Small intestine (tissue), 7 donors: ENCODE measurements around the gene APC. TPM values are rescaled to one million over a fixed set of nuclear protein-coding genes. Genes with fewer than 3 reads are reported as not detected.

ENCODE experiments used
- DNase-seq, 2 donors: peaks; one replicate each; pipeline versions ENCODE4 v3.0.0 to v3.0.0-alpha.2; 2013
- FAIRE-seq: peaks from 2 replicates; lab custom pipeline; 2012; peaks lifted over from hg19 to GRCh38; lab: Jason Lieb, UNC
- H3K27ac ChIP-seq, 3 donors: one replicate each; pipeline ENCODE4 v1.5.1; 2013; ENCODE audit warnings: low read length in 2 of 3, mild to moderate bottlenecking in 2 of 3, control low read depth in 1 of 3, inconsistent platforms in 1 of 3, low read depth in 1 of 3, moderate library complexity in 1 of 3
- H3K27me3 ChIP-seq, 3 donors: one replicate each; pipeline ENCODE4 v1.6.1; 2013; ENCODE audit warnings: low read length in 3 of 3, inconsistent platforms in 1 of 3; ENCODE audit not compliant: control insufficient read depth in 3 of 3, insufficient read depth in 3 of 3
- H3K36me3 ChIP-seq, 3 donors: one replicate each; pipeline ENCODE4 v1.6.1; 2013; ENCODE audit warnings: low read length in 3 of 3, inconsistent platforms in 1 of 3, low read depth in 1 of 3, mild to moderate bottlenecking in 1 of 3, moderate library complexity in 1 of 3; ENCODE audit not compliant: control insufficient read depth in 3 of 3, insufficient read depth in 2 of 3
- H3K4me1 ChIP-seq, 3 donors: one replicate each; pipeline ENCODE4 v1.6.1; 2013; ENCODE audit warnings: low read length in 2 of 3, inconsistent platforms in 1 of 3, low read depth in 1 of 3, mild to moderate bottlenecking in 1 of 3, moderate library complexity in 1 of 3; ENCODE audit not compliant: control insufficient read depth in 3 of 3, insufficient read depth in 2 of 3
- H3K4me3 ChIP-seq, 3 donors: one replicate each; pipeline ENCODE4 v1.5.1; 2013; ENCODE audit warnings: low read length in 3 of 3, control low read depth in 1 of 3, inconsistent platforms in 1 of 3, low read depth in 1 of 3, mild to moderate bottlenecking in 1 of 3, moderate library complexity in 1 of 3
- H3K9me3 ChIP-seq, 2 donors: one replicate each; pipeline ENCODE4 v1.6.1; 2013; ENCODE audit warnings: low read depth in 1 of 2, low read length in 1 of 2; ENCODE audit not compliant: control insufficient read depth in 2 of 2, insufficient read depth in 1 of 2
- WGBS, 3 donors: extraction: QIAGEN DNeasy Blood & Tissue Kit; methylation state at CpG; one replicate each; pipeline ENCODE4 v1.1.7; 2013; 5-methylcytosine and 5-hydroxymethylcytosine counted together
- polyA plus RNA-seq, 4 donors: library from polyadenylated mRNA; stranded (reverse) in 3 of 4; unstranded in 1 of 4; fragments of 200-250 nt in 3 of 4; fragments of 120-200 nt in 1 of 4; gene quantifications; one replicate each; pipeline versions ENCODE4 v1.2.1 to v1.2.3, GENCODE V29; 2013
- donor health status: healthy with polysubstance abuse.
- donor health status: control.
- donor health status: control.
- donor health status: Bipolar disorder and iron deficiency.
- donor health status: healthy.

APC gene
- polyA plus RNA-seq, 4 donors, result 8.0 to 31.3 (median 16.8) TPM

- peak; percentile 72 to 86 for DNase-seq
- H3K4me3 ChIP-seq, result no peak overlapping the region
- H3K4me1 ChIP-seq, result peaks cover 0 to 3% (median 0%) of the 10 kb centered on the region in 3 donors
- H3K36me3 ChIP-seq, result peaks cover 0 to 20% (median 3%) of the 10 kb centered on the region in 3 donors
- H3K9me3 ChIP-seq, result no peaks in the 10 kb centered on the region
- H3K27me3 ChIP-seq, result no peaks in the 10 kb centered on the region
- H3K27ac ChIP-seq, result peak overlapping the region in 1 of 3 donors; percentile 67
- FAIRE-seq, result no peak
Measured at GRCh38 chr5:112772124-112772523, 34.4 kb downstream of the APC start.

- Histone ChIP-seq H3K4me3 (no peak overlapping the region), H3K27ac (no peak overlapping the region), H3K36me3 (peaks cover 0 to 8% (median 0%) of the 10 kb centered on the region in 3 donors), H3K4me1 (peaks cover 0 to 3% (median 0%) of the 10 kb centered on the region in 3 donors), H3K27me3 (no peaks in the 10 kb centered on the region), H3K9me3 (no peaks in the 10 kb centered on the region)
- FAIRE-seq, result no peak
- no peak for DNase-seq
- 91 to 96% (median 94%) methylated on average over 3 of the region's 3 CpGs for WGBS, 3 donors
Measured at GRCh38 chr5:112776301-112776856, 38.7 kb downstream of the APC start.

- no peaks in the 10 kb centered on the region for H3K4me1 ChIP-seq
- no peaks in the 10 kb centered on the region for H3K9me3 ChIP-seq
- FAIRE-seq (no peak), DNase-seq (no peak)
- H3K27ac ChIP-seq, result no peak overlapping the region
- peaks cover 0 to 15% (median 2%) of the 10 kb centered on the region in 3 donors for H3K36me3 ChIP-seq
- H3K27me3 ChIP-seq, result no peaks in the 10 kb centered on the region
- H3K4me3 ChIP-seq, result no peak overlapping the region
Measured at GRCh38 chr5:112779531-112779930, 41.8 kb downstream of the APC start.

- FAIRE-seq, result no peak
- WGBS, 3 donors, result 92 to 100% (median 93%) methylated on average over 2 of the region's 2 CpGs
- H3K36me3 ChIP-seq, result peaks cover 0 to 16% (median 2%) of the 10 kb centered on the region in 3 donors
Measured at GRCh38 chr5:112784726-112785125, 47.0 kb downstream of the APC start.

GRCh38 chr5:112787261-112787660, 49.6 kb downstream of the APC start:
- no peak overlapping the region for H3K27ac ChIP-seq
- 72 to 83% (median 79%) methylated on average over 1 of the region's 1 CpG for WGBS, 3 donors
- H3K9me3 ChIP-seq, result no peaks in the 10 kb centered on the region
- DNase-seq, result no peak
- H3K36me3 ChIP-seq, result peaks cover 0 to 24% (median 2%) of the 10 kb centered on the region in 3 donors
- FAIRE-seq, result no peak
- no peaks in the 10 kb centered on the region for H3K27me3 ChIP-seq
- H3K4me1 ChIP-seq, result no peaks in the 10 kb centered on the region
- H3K4me3 ChIP-seq, result no peak overlapping the region

More at GRCh38 chr5:112784726-112785125, 47.0 kb downstream of the APC start:
- Histone ChIP-seq H3K27me3 (no peaks in the 10 kb centered on the region), H3K27ac (no peak overlapping the region), H3K4me3 (no peak overlapping the region), H3K4me1 (no peaks in the 10 kb centered on the region), H3K9me3 (no peaks in the 10 kb centered on the region)
- DNase-seq, result no peak

- no peak for FAIRE-seq
- Histone ChIP-seq H3K36me3 (peaks cover 0 to 24% (median 3%) of the 10 kb centered on the region in 3 donors), H3K4me3 (no peak overlapping the region), H3K27me3 (no peaks in the 10 kb centered on the region), H3K4me1 (no peaks in the 10 kb centered on the region), H3K9me3 (no peaks in the 10 kb centered on the region), H3K27ac (no peak overlapping the region)
- no peak for DNase-seq
- WGBS, 3 donors, result 76 to 90% (median 81%) methylated on average over 3 of the region's 3 CpGs
Measured at GRCh38 chr5:112787896-112788295, 50.2 kb downstream of the APC start.

- H3K4me1 ChIP-seq, result no peaks in the 10 kb centered on the region
- H3K9me3 ChIP-seq, result no peaks in the 10 kb centered on the region
- peaks cover 6 to 27% (median 7%) of the 10 kb centered on the region in 3 donors for H3K36me3 ChIP-seq
- DNase-seq, result no peak
- no peak for FAIRE-seq
- H3K27ac ChIP-seq, result no peak overlapping the region
- 90 to 96% (median 91%) methylated on average over 2 of the region's 2 CpGs for WGBS, 3 donors
- no peak overlapping the region for H3K4me3 ChIP-seq
- H3K27me3 ChIP-seq, result no peaks in the 10 kb centered on the region
Measured at GRCh38 chr5:112793201-112793600, 55.5 kb downstream of the APC start.

- peaks cover 6 to 27% (median 7%) of the 10 kb centered on the region in 3 donors for H3K36me3 ChIP-seq
Measured at GRCh38 chr5:112794410-112794809, 56.7 kb downstream of the APC start.

GRCh38 chr5:112795342-112795741, 57.7 kb downstream of the APC start:
- H3K9me3 ChIP-seq, result no peaks in the 10 kb centered on the region
- no peak overlapping the region for H3K4me3 ChIP-seq
- DNase-seq, result no peak
- no peak overlapping the region for H3K27ac ChIP-seq
- WGBS, 3 donors, result 61 to 76% (median 68%) methylated on average over 3 of the region's 3 CpGs
- H3K4me1 ChIP-seq, result no peaks in the 10 kb centered on the region
- H3K27me3 ChIP-seq, result no peaks in the 10 kb centered on the region
- peaks cover 6 to 21% (median 6%) of the 10 kb centered on the region in 3 donors for H3K36me3 ChIP-seq
- no peak for FAIRE-seq

More at GRCh38 chr5:112794410-112794809, 56.7 kb downstream of the APC start:
- Histone ChIP-seq H3K4me3 (no peak overlapping the region), H3K27ac (no peak overlapping the region), H3K4me1 (no peaks in the 10 kb centered on the region), H3K9me3 (no peaks in the 10 kb centered on the region), H3K27me3 (no peaks in the 10 kb centered on the region)
- DNase-seq (no peak), FAIRE-seq (no peak)
- WGBS, 3 donors, result 94 to 96% (median 94%) methylated on average over 4 of the region's 4 CpGs
